OCI-M1 (cell line): ENCODE results near the gene SNAPIN.
"Not testable (repeated sequence)": the region's sequence is repeated elsewhere in the genome, so short reads cannot be mapped to it uniquely, and the experiment has no call there.

Experiments used
- DNase-seq: peaks from one replicate; lab custom pipeline; 2025; lab: John Stamatoyannopoulos, UW

SNAPIN gene

GRCh38 chr1:153647346-153647714 lies 11.2 kb upstream of the SNAPIN start:
- DNase-seq: no peak

GRCh38 chr1:153648000-153648643 lies 10.4 kb upstream of the SNAPIN start:
- no peak for DNase-seq

GRCh38 chr1:153649137-153649862 lies 9.2 kb upstream of the SNAPIN start:
- DNase-seq: peak; percentile 63

- DNase-seq: no peak
Measured at GRCh38 chr1:153649863-153650235, 8.7 kb upstream of the SNAPIN start.

- no peak for DNase-seq
Measured at GRCh38 chr1:153651771-153652170, 6.7 kb upstream of the SNAPIN start.

- no peak for DNase-seq
Measured at GRCh38 chr1:153652805-153653500, 5.5 kb upstream of the SNAPIN start.

- DNase-seq: no peak
Measured at GRCh38 chr1:153655333-153655732, 3.2 kb upstream of the SNAPIN start.

GRCh38 chr1:153659175-153659534 lies 652 bp downstream of the SNAPIN start:
- DNase-seq: no peak

- no peak for DNase-seq
Measured at GRCh38 chr1:153659656-153660055, 1.2 kb downstream of the SNAPIN start.

- DNase-seq: no peak
Measured at GRCh38 chr1:153661111-153661708, 2.7 kb downstream of the SNAPIN start.

- DNase-seq: no peak
Measured at GRCh38 chr1:153662269-153662668, 3.8 kb downstream of the SNAPIN start.

- no peak for DNase-seq
Measured at GRCh38 chr1:153663211-153663610, 4.7 kb downstream of the SNAPIN start.

GRCh38 chr1:153667439-153667838 lies 8.9 kb downstream of the SNAPIN start:
- no peak for DNase-seq

GRCh38 chr1:153668672-153669071 lies 10.2 kb downstream of the SNAPIN start:
- not testable (repeated sequence) for DNase-seq

- no peak for DNase-seq
Measured at GRCh38 chr1:153669606-153670005, 11.1 kb downstream of the SNAPIN start.

GRCh38 chr1:153670257-153670858 lies 11.9 kb downstream of the SNAPIN start:
- no peak for DNase-seq

- DNase-seq: peak; percentile 100
Measured at GRCh38 chr1:153670859-153671627, 12.5 kb downstream of the SNAPIN start, which contains the start of gene ILF2. TSS of gene ILF2 (minus strand) at chr1:153670993. CDS start at chr1:153670922, 71 bp downstream.

GRCh38 chr1:153671628-153672353 lies 13.3 kb downstream of the SNAPIN start:
- peak; percentile 89 for DNase-seq

GRCh38 chr1:153673511-153673910 lies 15.0 kb downstream of the SNAPIN start:
- DNase-seq: no peak

GRCh38 chr1:153677718-153678518 lies 19.4 kb downstream of the SNAPIN start:
- DNase-seq: peak; percentile 77
